Mesenchymal stem cell (in vitro differentiated cells and primary cell): ENCODE data around the gene TM4SF4.

Experiments used
- DNase-seq: peaks from one replicate; pipeline ENCODE4 v3.0.0-alpha.2; 2013
- H2AFZ ChIP-seq: one replicate; pipeline ENCODE4 v1.6.1; 2013; ENCODE audit warnings: low read depth, mild to moderate bottlenecking, control low read depth, inconsistent platforms, low read length, moderate library complexity
- H2AK5ac ChIP-seq: 2 replicates; pipeline ENCODE4 v1.6.1; 2013; ENCODE audit warnings: low read length, moderate library complexity, mild to moderate bottlenecking, inconsistent platforms; ENCODE audit not compliant: severe bottlenecking
- H2BK120ac ChIP-seq: one replicate; pipeline ENCODE4 v1.6.1; 2013; ENCODE audit warnings: low read depth, mild to moderate bottlenecking, inconsistent platforms, low read length, moderate library complexity
- H2BK12ac ChIP-seq, 2 experiments: one replicate each; pipeline ENCODE4 v1.6.1; 2013; ENCODE audit warnings: inconsistent platforms in 2 of 2, low read length in 2 of 2, mild to moderate bottlenecking in 2 of 2, moderate library complexity in 2 of 2, control low read depth in 1 of 2
- H2BK15ac ChIP-seq: one replicate; pipeline ENCODE4 v1.6.1; 2013; ENCODE audit warnings: mild to moderate bottlenecking, low read depth, inconsistent platforms; ENCODE audit not compliant: poor library complexity, severe bottlenecking
- H2BK5ac ChIP-seq: 2 replicates; pipeline ENCODE4 v1.6.1; 2013; ENCODE audit warnings: low read depth, mild to moderate bottlenecking, low read length, control low read depth, inconsistent platforms; ENCODE audit not compliant: poor library complexity, severe bottlenecking
- H3K14ac ChIP-seq, 2 experiments: one replicate each; pipeline ENCODE4 v1.6.1; 2013; ENCODE audit warnings: inconsistent platforms in 2 of 2, low read length in 2 of 2, control low read depth in 1 of 2, mild to moderate bottlenecking in 1 of 2, moderate library complexity in 1 of 2
- H3K18ac ChIP-seq, 2 experiments: one replicate each; pipeline ENCODE4 v1.6.1; 2013; ENCODE audit warnings: inconsistent platforms in 2 of 2, low read length in 2 of 2, control low read depth in 1 of 2, low read depth in 1 of 2, mild to moderate bottlenecking in 1 of 2
- H3K23ac ChIP-seq, 2 experiments: one replicate each; pipeline ENCODE4 v1.6.1; 2013; ENCODE audit warnings: inconsistent platforms in 2 of 2, low read length in 2 of 2, mild to moderate bottlenecking in 2 of 2, moderate library complexity in 2 of 2, control low read depth in 1 of 2
- H3K27ac ChIP-seq: 2 replicates; pipeline ENCODE4 v1.5.1; 2013; ENCODE audit warnings: mild to moderate bottlenecking, moderate library complexity, low read length, control low read depth, inconsistent platforms; ENCODE audit not compliant: poor library complexity, severe bottlenecking
- H3K27me3 ChIP-seq, 2 experiments: 2 replicates each; pipeline versions ENCODE4 v1.6.1 to v1.7.0; 2013; ENCODE audit warnings: low read length in 2 of 2, mild to moderate bottlenecking in 2 of 2, moderate library complexity in 2 of 2, control low read depth in 1 of 2, inconsistent platforms in 1 of 2; ENCODE audit not compliant: control insufficient read depth in 1 of 2, insufficient read depth in 1 of 2
- H3K36me3 ChIP-seq, 2 experiments: 2 replicates each; pipeline versions ENCODE4 v1.6.1 to v1.7.0; 2013; ENCODE audit warnings: low read length in 2 of 2, control low read depth in 1 of 2, inconsistent platforms in 1 of 2, low read depth in 1 of 2, mild to moderate bottlenecking in 1 of 2; ENCODE audit not compliant: insufficient read depth in 2 of 2, control insufficient read depth in 1 of 2
- H3K4ac ChIP-seq, 2 experiments: one replicate each; pipeline ENCODE4 v1.6.1; 2013; ENCODE audit warnings: inconsistent platforms in 2 of 2, low read length in 2 of 2, mild to moderate bottlenecking in 2 of 2, moderate library complexity in 2 of 2, control low read depth in 1 of 2, low read depth in 1 of 2
- H3K4me1 ChIP-seq: 2 replicates; pipeline ENCODE4 v1.6.1; 2013; ENCODE audit warnings: low read depth, low read length, control low read depth; ENCODE audit not compliant: control insufficient read depth, insufficient read depth
- H3K4me2 ChIP-seq: 2 replicates; pipeline ENCODE4 v1.6.1; 2013; ENCODE audit warnings: low read length, mild to moderate bottlenecking, inconsistent platforms; ENCODE audit not compliant: poor library complexity, severe bottlenecking
- H3K4me3 ChIP-seq, 2 experiments: 2 replicates each; pipeline versions ENCODE4 v1.5.1 to v1.7.0; 2013; ENCODE audit warnings: low read length in 2 of 2, mild to moderate bottlenecking in 2 of 2, control low read depth in 1 of 2, low read depth in 1 of 2; ENCODE audit not compliant: insufficient read depth in 1 of 2
- H3K79me1 ChIP-seq: replicated peaks from 2 replicates; pipeline ENCODE4 v1.6.1; 2013; ENCODE audit warnings: mild to moderate bottlenecking, control low read depth, low read length, inconsistent platforms; ENCODE audit not compliant: poor library complexity, severe bottlenecking
- H3K9ac ChIP-seq: 2 replicates; pipeline ENCODE4 v1.7.0; 2013; ENCODE audit warnings: mild to moderate bottlenecking, low read length, moderate library complexity
- H3K9me3 ChIP-seq: 2 replicates; pipeline ENCODE4 v1.7.0; 2013; ENCODE audit warnings: mild to moderate bottlenecking, low read length; ENCODE audit not compliant: control insufficient read depth
- H4K8ac ChIP-seq: one replicate; pipeline ENCODE4 v1.6.1; 2013; ENCODE audit warnings: inconsistent platforms, mild to moderate bottlenecking, low read length, moderate library complexity
- H4K91ac ChIP-seq: one replicate; pipeline ENCODE4 v1.6.1; 2013; ENCODE audit warnings: mild to moderate bottlenecking, low read length, inconsistent platforms
- WGBS: methylation state at CpG from one replicate; pipeline ENCODE4 v1.1.7; 2013; ENCODE audit warnings: mixed read lengths; 5-methylcytosine and 5-hydroxymethylcytosine counted together

Gene TM4SF4

DNA sequence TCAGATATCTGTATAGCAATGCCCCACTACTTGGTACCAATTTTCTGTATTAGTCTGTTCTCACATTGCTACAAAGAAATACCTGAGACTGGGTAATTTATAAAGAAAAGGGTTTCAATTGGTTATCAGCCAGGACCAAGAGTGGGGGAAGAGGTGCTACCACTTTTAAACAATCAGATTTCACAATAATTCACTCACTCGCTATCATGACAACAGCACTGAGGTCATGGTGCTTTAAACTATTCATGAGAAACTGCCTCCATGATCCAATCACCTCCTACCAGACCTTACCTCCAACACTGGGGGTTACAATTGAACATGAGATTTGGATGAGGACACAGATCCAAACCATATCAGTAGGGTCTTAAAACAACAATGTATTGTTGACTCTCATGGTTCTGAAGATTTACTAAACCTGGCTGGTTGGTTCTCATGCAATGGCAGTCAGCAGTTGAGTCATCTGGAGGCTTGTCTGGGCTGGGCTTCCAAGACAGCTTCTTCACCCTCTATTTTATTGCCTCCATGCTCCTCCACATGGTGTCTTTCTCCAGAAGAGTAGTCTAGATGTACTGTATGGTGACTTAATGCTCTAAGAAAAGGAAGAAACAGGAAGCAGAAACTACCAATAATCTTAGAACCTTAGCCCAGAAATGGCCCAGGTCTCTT lies 21.2 kb upstream of the TM4SF4 start:
- DNase-seq: no peak

GRCh38 chr3:149454746-149455145 lies 19.8 kb upstream of the TM4SF4 start:
- H3K27ac ChIP-seq: no peak overlapping the region
- DNase-seq: peak; percentile 33
- H2BK12ac ChIP-seq: no peak overlapping the region
- H3K23ac ChIP-seq: no peak overlapping the region
- peaks cover 9% of the 10 kb centered on the region for H3K9me3 ChIP-seq
- no peaks in the 10 kb centered on the region for H3K79me1 ChIP-seq
- H3K36me3 ChIP-seq: no peaks in the 10 kb centered on the region
- no peak overlapping the region for H2BK5ac ChIP-seq
- H2BK15ac ChIP-seq: no peak overlapping the region
- H3K4me1 ChIP-seq: peaks cover 2% of the 10 kb centered on the region
- no peak overlapping the region for H3K14ac ChIP-seq
- no peak overlapping the region for H2BK120ac ChIP-seq
- H3K4me3 ChIP-seq: no peak overlapping the region
- H3K4me2 ChIP-seq: no peak overlapping the region
- no peak overlapping the region for H4K91ac ChIP-seq
- H2AK5ac ChIP-seq: no peak overlapping the region
- no peak overlapping the region for H3K4ac ChIP-seq
- no peak overlapping the region for H3K18ac ChIP-seq
- H3K9ac ChIP-seq: no peak overlapping the region
- H2AFZ ChIP-seq: no peak overlapping the region
- H4K8ac ChIP-seq: no peak overlapping the region
- no peaks in the 10 kb centered on the region for H3K27me3 ChIP-seq

More for the DNA sequence above, 21.2 kb upstream of the TM4SF4 start:
- Histone ChIP-seq H4K91ac (no peak overlapping the region), H2BK5ac (no peak overlapping the region), H3K27ac (no peak overlapping the region), H2BK12ac (no peak overlapping the region), H3K18ac (no peak overlapping the region), H2AK5ac (no peak overlapping the region), H3K36me3 (no peaks in the 10 kb centered on the region), H3K4ac (no peak overlapping the region), H3K4me2 (no peak overlapping the region), H3K4me3 (no peak overlapping the region), H3K27me3 (no peaks in the 10 kb centered on the region), H3K4me1 (peaks cover 7% of the 10 kb centered on the region), H2BK120ac (no peak overlapping the region), H2BK15ac (no peak overlapping the region), H3K14ac (no peak overlapping the region), H3K79me1 (no peaks in the 10 kb centered on the region), H3K9ac (no peak overlapping the region), H3K9me3 (peaks cover 9% of the 10 kb centered on the region), H2AFZ (no peak overlapping the region), H3K23ac (no peak overlapping the region), H4K8ac (no peak overlapping the region)
- WGBS: 90% methylated on average over 1 of the region's 1 CpG

DNA sequence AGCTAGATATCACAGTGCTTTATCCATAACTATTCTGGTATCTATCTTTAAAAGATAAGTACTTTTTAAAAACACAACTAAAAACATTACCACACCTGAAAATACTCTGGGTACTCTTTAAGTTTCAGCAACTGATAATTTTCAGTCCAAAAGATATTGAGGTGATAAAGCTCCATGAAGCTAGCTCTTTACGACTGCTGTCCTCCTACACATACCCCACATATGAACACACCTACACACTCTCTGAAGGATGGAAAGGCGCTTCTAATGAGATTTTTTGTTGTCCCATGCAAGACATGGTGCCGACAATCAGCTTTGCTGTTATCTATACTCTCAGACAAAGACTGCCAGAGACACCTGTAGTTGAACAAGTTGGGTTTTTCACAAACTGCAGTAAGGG lies 19.1 kb upstream of the TM4SF4 start:
- Histone ChIP-seq H2BK120ac (no peak overlapping the region), H2BK12ac (no peak overlapping the region), H4K91ac (no peak overlapping the region), H3K79me1 (no peaks in the 10 kb centered on the region), H4K8ac (no peak overlapping the region), H3K27ac (no peak overlapping the region), H2BK5ac (no peak overlapping the region), H3K18ac (no peak overlapping the region), H3K23ac (no peak overlapping the region), H2AK5ac (peak overlapping the region; percentile 39), H3K27me3 (no peaks in the 10 kb centered on the region), H3K4ac (no peak overlapping the region), H3K14ac (no peak overlapping the region), H3K4me1 (no peaks in the 10 kb centered on the region), H3K9me3 (peaks cover 9% of the 10 kb centered on the region), H2AFZ (no peak overlapping the region), H3K4me3 (no peak overlapping the region), H2BK15ac (no peak overlapping the region), H3K36me3 (no peaks in the 10 kb centered on the region), H3K9ac (no peak overlapping the region), H3K4me2 (no peak overlapping the region)
- no peak for DNase-seq
- WGBS: 92% methylated on average over 3 of the region's 3 CpGs

DNA sequence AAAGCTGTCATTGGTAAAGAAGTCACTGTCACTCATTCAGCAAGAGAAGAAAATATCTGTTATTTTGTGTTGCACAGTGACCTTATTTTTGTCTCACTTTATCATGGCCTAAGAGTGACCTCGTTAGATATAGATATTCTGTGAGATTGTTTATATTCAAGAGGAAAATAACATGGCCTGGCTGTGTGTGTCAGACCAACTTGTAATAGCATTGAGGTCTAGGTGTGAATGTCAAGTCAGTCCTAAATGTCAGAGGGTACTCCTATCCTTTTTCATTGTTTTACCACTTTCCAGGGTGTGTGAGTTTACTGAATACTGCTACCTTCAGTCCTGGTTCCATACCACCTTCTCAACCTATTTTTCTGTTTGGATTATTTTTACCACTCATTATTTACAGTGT lies 18.5 kb upstream of the TM4SF4 start:
- H3K14ac ChIP-seq: no peak overlapping the region
- H2BK12ac ChIP-seq: no peak overlapping the region
- H2BK5ac ChIP-seq: no peak overlapping the region
- H3K79me1 ChIP-seq: no peaks in the 10 kb centered on the region
- peaks cover 9% of the 10 kb centered on the region for H3K9me3 ChIP-seq
- no peak overlapping the region for H3K4me2 ChIP-seq
- H3K4me1 ChIP-seq: peaks cover 2% of the 10 kb centered on the region
- H3K4me3 ChIP-seq: no peak overlapping the region
- no peak overlapping the region for H2AFZ ChIP-seq
- no peaks in the 10 kb centered on the region for H3K27me3 ChIP-seq
- H2BK15ac ChIP-seq: no peak overlapping the region
- 95% methylated on average over 1 of the region's 1 CpG for WGBS
- H2AK5ac ChIP-seq: no peak overlapping the region
- no peak overlapping the region for H3K9ac ChIP-seq
- no peak for DNase-seq
- no peak overlapping the region for H4K8ac ChIP-seq
- no peak overlapping the region for H4K91ac ChIP-seq
- H2BK120ac ChIP-seq: no peak overlapping the region
- no peak overlapping the region for H3K23ac ChIP-seq
- no peak overlapping the region for H3K18ac ChIP-seq
- H3K36me3 ChIP-seq: no peaks in the 10 kb centered on the region
- no peak overlapping the region for H3K4ac ChIP-seq
- H3K27ac ChIP-seq: no peak overlapping the region
